SJCRH30 (cell line): ENCODE results near the gene AP2B1. TPM values are rescaled to one million over a fixed set of nuclear protein-coding genes. Genes with fewer than 3 reads are reported as not detected.
"Not testable (repeated sequence)": the region's sequence is repeated elsewhere in the genome, so short reads cannot be mapped to it uniquely, and the experiment has no call there.

Experiments used
- DNase-seq, 2 experiments: peaks; one replicate each; pipeline ENCODE4 v3.0.0-alpha.2; 2015 to 2020
- H3K27ac ChIP-seq: fragments of 250-450 bp; sonication (Bioruptor Pico); 2 replicates; pipeline ENCODE4 v1.5.1; 2020; ENCODE audit warnings: mild to moderate bottlenecking, moderate library complexity
- H3K27me3 ChIP-seq: fragments of 250-450 bp; sonication (Bioruptor Pico); 2 replicates; pipeline ENCODE4 v1.5.1; 2020; ENCODE audit warnings: mild to moderate bottlenecking, moderate library complexity
- H3K36me3 ChIP-seq: fragments of 250-450 bp; sonication (Bioruptor Pico); 2 replicates; pipeline ENCODE4 v1.5.1; 2020; ENCODE audit warnings: mild to moderate bottlenecking, moderate library complexity
- H3K4me1 ChIP-seq: fragments of 250-450 bp; sonication (Bioruptor Pico); 2 replicates; pipeline ENCODE4 v1.5.1; 2020; ENCODE audit warnings: mild to moderate bottlenecking, moderate library complexity
- H3K4me3 ChIP-seq: fragments of 250-450 bp; sonication (Bioruptor Pico); 2 replicates; pipeline ENCODE4 v1.5.1; 2020; ENCODE audit warnings: mild to moderate bottlenecking, moderate library complexity
- H3K9me3 ChIP-seq: fragments of 250-450 bp; sonication (Bioruptor Pico); replicated peaks from 2 replicates; pipeline ENCODE4 v1.5.1; 2020; ENCODE audit warnings: mild to moderate bottlenecking, moderate library complexity
- total RNA-seq: library from RNA; depleted of rRNA; stranded (reverse); fragments of >200 nt; shearing (Covaris generic); gene quantifications from 2 replicates; pipeline ENCODE4 v1.2.3, GENCODE V29; 2014

The AP2B1 gene
- total RNA-seq, 1 experiment from 2014 or later, result 123 TPM

DNA sequence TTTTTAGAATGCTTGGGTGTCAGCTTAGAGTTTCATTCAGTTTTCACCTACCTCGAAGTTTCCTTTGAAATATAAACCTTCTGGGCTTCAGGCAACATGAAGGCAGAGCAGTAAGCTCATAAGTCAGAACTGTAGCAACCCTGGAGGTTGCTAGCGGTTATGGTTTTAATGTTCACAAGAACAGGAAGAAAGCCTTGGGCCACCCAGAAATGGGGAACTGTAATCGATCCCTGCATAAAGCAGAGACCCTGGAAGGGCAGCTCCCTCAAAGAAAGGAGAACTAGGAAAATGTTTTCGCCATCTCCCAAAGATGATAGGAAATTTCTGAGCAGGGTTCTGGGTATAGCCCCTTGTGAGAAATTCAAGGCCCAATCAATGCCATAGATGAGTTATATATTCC is 96.5 kb downstream of the AP2B1 start:
- Histone ChIP-seq H3K36me3 (peaks cover 52% of the 10 kb centered on the region), H3K9me3 (no peaks in the 10 kb centered on the region), H3K27ac (no peak overlapping the region), H3K4me3 (no peak overlapping the region), H3K27me3 (no peaks in the 10 kb centered on the region), H3K4me1 (peaks cover 5% of the 10 kb centered on the region; the same call in 1 of the 2 replicates)
- DNase-seq, result peak; percentile 7 to 17

DNA sequence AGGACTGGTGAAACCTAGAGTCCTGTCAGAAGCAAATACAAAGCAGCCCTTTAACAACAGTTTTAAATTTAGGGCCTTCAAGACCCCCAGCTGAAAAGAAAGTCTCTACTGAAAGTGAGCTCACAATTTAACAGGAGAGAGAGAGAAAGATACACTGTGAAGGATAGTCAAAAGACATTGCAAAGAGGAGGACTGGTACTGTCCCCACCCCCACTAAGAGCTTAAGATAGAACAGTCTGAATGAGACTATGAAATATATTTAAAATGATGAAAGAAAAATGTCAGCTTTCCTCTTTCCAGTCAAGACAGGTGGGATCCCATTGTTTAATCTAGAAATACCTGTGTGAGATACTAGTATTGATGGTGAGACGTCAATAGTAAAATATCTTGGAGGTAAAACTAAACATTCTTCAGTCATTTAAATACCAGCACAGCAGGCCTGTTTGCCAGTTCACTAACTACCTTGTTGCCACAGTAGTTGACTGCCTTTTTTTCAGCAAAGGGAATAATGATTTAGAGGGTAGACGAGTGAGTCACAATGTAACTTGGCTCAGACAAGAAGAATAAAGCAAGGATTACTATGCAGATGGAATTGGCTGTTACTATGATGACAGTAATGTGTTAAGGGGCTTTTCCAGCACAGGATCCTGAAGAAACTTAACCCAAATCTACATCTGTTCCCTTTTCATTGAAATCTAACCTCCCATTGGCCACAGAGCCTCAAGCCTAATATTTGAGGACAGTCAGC is 97.1 kb downstream of the AP2B1 start:
- no peaks in the 10 kb centered on the region for H3K9me3 ChIP-seq
- H3K27me3 ChIP-seq, result no peaks in the 10 kb centered on the region
- peak; percentile 19 to 61 for DNase-seq
- H3K27ac ChIP-seq, result no peak overlapping the region
- H3K36me3 ChIP-seq, result peaks cover 54% of the 10 kb centered on the region
- no peak overlapping the region for H3K4me3 ChIP-seq
- peaks cover 5% of the 10 kb centered on the region; the same call in 1 of the 2 replicates for H3K4me1 ChIP-seq

DNA sequence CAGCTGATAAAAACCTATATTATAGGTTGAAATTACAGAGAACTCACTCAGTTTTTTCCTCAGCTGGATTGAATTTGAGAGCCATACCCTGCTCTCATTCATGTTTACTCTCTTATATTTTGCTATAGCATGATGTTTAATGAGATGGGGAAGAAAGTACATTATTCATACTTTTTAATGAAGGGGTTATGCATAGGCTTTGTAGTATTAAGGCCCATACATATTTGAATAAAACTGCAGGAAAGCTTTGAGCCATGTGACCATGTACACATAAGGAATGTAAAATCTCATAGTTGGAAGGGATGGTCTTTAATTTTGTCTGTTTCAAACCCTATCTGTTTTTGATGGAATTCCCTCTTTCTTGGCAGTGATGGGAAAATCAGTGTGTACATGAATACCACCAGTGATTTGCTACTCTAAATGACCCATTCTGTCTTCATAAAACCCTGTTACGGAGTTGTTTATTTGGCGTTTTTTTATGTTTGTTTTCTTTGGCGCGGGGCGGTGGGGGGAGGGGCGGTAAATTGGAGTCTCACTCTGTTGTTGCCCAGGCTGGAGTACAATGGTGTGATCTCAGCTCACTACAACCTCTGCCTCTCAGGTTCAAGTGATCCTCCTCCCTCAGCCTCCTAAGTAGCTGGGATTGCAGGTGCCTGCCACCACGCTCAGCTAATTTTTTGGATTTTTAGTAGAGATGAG is 105.5 kb downstream of the AP2B1 start:
- DNase-seq, result no peak
- H3K27me3 ChIP-seq, result no peaks in the 10 kb centered on the region
- H3K36me3 ChIP-seq, result peaks cover 65% of the 10 kb centered on the region
- H3K4me1 ChIP-seq, result no peaks in the 10 kb centered on the region
- H3K9me3 ChIP-seq, result no peaks in the 10 kb centered on the region
- no peak overlapping the region for H3K4me3 ChIP-seq
- no peak overlapping the region for H3K27ac ChIP-seq

DNA sequence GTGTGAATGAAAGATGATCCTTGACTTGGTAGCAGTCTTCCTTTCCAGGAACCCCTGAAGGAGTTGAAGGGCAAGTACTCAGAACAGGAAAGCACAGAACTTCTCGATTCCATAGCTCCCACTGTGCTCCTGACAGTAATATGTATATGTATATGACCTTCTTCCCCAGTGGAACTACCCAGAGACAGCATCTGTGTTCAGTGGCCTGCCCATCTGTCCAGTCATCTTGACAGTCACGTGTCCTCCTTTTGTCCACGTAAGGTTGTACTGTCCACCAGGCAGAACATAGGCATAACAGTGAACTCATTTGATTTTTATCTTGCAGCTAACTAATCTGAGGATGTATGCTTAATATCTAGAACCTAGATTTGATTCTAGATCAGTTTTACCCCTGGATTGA is 106.5 kb downstream of the AP2B1 start:
- H3K4me3 ChIP-seq, result no peak overlapping the region
- no peak for DNase-seq
- H3K4me1 ChIP-seq, result no peaks in the 10 kb centered on the region
- peaks cover 60% of the 10 kb centered on the region for H3K36me3 ChIP-seq
- no peak overlapping the region for H3K27ac ChIP-seq
- H3K9me3 ChIP-seq, result no peaks in the 10 kb centered on the region
- no peaks in the 10 kb centered on the region for H3K27me3 ChIP-seq

DNA sequence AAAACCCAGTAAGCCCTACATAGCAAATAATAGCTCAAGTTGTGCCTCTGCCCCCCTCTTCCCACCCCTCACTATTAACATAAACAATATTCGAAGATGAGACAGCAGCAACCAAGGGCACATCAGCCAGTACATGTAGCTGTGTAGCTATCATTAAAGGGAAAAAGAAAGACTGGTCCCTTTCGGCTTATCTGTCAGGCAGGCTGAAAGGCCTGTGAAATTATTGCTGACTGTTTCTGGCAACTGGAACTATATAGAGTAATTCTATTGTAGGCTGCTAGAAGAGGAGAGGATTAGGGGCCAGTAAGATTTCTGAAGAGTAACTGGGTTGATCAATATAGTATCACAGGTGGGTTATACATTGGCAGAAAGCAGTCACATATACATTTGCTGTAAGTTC is 107.8 kb downstream of the AP2B1 start:
- no peak for DNase-seq
- Histone ChIP-seq H3K36me3 (peaks cover 49% of the 10 kb centered on the region), H3K4me3 (no peak overlapping the region), H3K27ac (no peak overlapping the region), H3K9me3 (no peaks in the 10 kb centered on the region), H3K4me1 (no peaks in the 10 kb centered on the region), H3K27me3 (no peaks in the 10 kb centered on the region)

DNA sequence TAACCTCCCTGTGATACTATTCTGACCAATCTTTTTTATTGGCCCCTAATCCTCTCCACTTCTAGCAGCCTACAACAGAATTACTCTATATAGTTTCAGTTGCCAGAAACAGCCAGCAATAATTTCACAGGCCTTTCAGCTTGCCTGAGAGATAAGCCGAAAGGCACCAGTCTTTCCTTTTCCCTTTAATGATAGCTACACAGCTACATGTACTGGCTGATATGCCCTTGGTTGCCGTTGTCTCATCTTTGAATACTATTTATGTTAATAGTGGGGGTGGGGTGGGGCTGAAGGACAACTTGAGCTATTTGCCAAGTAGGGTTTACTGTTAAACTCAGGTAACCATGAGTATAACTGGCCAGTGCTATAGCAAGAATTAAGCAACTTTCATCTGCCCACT is 108.5 kb downstream of the AP2B1 start:
- no peak overlapping the region for H3K27ac ChIP-seq
- no peaks in the 10 kb centered on the region for H3K9me3 ChIP-seq
- no peaks in the 10 kb centered on the region for H3K27me3 ChIP-seq
- peaks cover 42% of the 10 kb centered on the region for H3K36me3 ChIP-seq
- no peaks in the 10 kb centered on the region for H3K4me1 ChIP-seq
- H3K4me3 ChIP-seq, result no peak overlapping the region
- DNase-seq, result no peak

DNA sequence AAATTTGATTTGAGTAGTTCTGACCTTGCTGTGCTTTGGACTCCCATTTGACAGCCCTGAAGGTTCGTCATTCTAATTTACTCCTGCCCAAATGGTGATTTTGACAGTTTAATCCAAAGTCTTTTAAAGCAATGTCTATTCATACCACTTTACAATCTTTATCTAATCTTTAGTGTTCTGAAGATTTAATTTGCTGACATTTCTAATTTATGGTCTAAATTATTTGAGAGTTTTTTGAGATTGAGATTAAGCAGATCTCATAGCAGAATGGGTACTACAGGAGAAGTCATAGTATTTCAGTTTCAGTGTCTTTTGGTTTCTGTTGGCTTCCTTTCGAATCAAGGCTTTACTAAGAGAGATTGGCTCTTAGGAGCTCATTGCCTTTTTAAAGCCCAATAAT is 111.7 kb downstream of the AP2B1 start:
- no peaks in the 10 kb centered on the region for H3K27me3 ChIP-seq

DNA sequence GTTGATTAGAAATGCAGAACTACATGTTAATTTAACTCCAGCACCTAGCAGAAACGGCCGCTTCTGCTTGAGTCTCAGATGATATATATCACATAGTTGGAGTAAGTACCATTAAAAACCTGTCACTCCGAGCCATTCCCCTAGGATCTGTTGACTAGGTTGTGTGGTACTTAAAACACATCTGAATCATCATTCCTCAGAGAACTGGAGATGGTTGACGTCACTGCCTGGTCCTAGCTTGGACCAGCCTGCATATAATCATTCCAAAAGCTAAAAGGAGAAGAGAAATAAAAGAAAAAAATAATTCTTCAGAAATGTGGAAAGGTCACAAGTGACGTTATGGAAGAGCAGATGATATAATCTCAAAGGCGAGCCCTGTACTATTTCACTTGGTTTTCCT is 113.0 kb downstream of the AP2B1 start:
- H3K27ac ChIP-seq, result no peak overlapping the region
- H3K4me1 ChIP-seq, result no peaks in the 10 kb centered on the region
- peaks cover 15% of the 10 kb centered on the region for H3K36me3 ChIP-seq
- H3K27me3 ChIP-seq, result no peaks in the 10 kb centered on the region
- no peaks in the 10 kb centered on the region for H3K9me3 ChIP-seq
- no peak for DNase-seq
- no peak overlapping the region for H3K4me3 ChIP-seq

More for the DNA sequence above, 111.7 kb downstream of the AP2B1 start:
- H3K9me3 ChIP-seq, result no peaks in the 10 kb centered on the region
- H3K27ac ChIP-seq, result no peak overlapping the region
- DNase-seq, result no peak
- H3K36me3 ChIP-seq, result peaks cover 25% of the 10 kb centered on the region
- H3K4me1 ChIP-seq, result no peaks in the 10 kb centered on the region
- H3K4me3 ChIP-seq, result no peak overlapping the region

DNA sequence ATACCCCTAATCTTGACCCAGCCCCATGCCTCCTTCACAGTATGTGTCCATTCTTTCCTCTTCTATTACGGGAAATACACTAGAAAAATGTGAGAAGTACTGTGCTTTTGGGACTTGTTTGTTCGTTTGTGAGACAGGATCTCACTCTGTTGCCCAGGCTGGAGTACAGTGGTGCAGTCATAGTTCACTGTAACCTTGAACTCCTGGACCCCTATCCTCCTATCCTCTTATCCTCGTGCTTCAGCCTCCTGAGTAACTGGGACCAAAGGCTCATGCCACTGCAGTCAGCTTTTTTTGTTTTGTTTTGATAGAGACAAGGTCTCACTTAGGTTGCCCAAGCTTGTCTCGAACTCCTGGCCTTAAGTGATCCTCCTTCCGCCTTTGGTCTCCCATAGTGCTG is 114.4 kb downstream of the AP2B1 start:
- DNase-seq, result no peak
- no peaks in the 10 kb centered on the region for H3K9me3 ChIP-seq
- H3K4me3 ChIP-seq, result no peak overlapping the region
- H3K27ac ChIP-seq, result no peak overlapping the region
- no peaks in the 10 kb centered on the region for H3K4me1 ChIP-seq
- peaks cover 6% of the 10 kb centered on the region for H3K36me3 ChIP-seq
- no peaks in the 10 kb centered on the region for H3K27me3 ChIP-seq

DNA sequence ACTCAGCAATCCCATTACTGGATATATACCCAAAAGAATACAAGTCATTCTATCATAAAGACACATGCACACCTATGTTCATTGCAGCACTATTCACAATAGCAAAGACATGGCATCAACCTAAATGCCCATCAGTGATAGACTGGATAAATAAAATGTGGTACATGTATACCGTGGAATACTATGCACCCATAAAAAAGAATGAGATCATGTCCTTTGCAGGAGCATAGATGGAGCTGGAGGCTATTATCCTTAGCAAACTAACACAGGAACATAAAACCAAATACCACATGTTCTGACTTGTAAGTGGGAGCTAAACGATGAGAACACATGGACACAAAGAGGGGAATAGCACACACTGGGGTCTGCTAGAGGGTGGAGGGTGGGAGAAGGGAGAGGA is 116.2 kb downstream of the AP2B1 start:
- H3K9me3 ChIP-seq, H3K36me3 ChIP-seq, H3K4me1 ChIP-seq, DNase-seq, H3K27me3 ChIP-seq, H3K4me3 ChIP-seq, H3K27ac ChIP-seq: not testable (repeated sequence)

DNA sequence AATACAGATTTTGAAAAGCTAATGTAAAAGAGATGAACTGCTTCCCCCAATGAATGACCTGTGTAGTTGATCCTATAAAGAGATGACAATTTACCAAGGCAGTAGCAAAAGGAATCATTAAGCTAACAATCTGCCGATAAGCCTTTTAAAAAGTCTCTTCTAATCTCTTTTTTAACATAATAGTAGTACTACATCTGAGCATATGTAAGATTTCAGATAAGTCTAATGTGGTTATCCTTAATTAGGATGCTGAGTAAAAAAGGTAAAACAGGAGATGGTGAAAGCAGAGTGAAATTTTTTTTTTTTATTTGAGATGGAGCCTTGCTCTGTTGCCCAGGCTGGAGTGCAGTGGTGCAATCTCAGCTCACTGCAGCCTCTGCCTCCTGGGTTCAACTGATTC is 118.1 kb downstream of the AP2B1 start:
- no peaks in the 10 kb centered on the region for H3K27me3 ChIP-seq
- H3K4me3 ChIP-seq, result no peak overlapping the region
- H3K27ac ChIP-seq, result no peak overlapping the region
- no peaks in the 10 kb centered on the region for H3K9me3 ChIP-seq
- H3K36me3 ChIP-seq, result peaks cover 10% of the 10 kb centered on the region
- no peaks in the 10 kb centered on the region for H3K4me1 ChIP-seq
- DNase-seq, result no peak

DNA sequence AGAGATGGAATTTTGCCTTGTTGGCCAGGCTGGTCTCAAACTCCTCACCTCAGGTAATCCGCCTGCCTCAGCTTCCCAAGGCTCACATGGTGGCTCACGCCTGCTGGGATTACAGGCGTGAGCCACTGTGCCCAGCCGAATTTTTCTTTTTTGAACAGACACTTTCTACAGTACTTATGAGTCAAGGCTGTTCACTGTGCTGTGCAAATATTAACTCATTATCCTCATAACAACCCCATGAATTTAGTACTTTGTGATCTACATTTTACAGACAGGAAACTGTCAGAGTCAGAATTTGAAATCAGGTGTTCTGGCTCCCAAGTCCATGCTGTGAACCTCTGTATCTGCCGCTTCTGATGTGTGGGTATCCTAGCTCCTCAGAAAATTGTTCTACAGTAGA is 118.6 kb downstream of the AP2B1 start:
- Histone ChIP-seq H3K27ac (no peak overlapping the region), H3K4me1 (no peaks in the 10 kb centered on the region), H3K27me3 (no peaks in the 10 kb centered on the region), H3K36me3 (peaks cover 14% of the 10 kb centered on the region), H3K4me3 (no peak overlapping the region), H3K9me3 (no peaks in the 10 kb centered on the region)
- DNase-seq, result no peak

DNA sequence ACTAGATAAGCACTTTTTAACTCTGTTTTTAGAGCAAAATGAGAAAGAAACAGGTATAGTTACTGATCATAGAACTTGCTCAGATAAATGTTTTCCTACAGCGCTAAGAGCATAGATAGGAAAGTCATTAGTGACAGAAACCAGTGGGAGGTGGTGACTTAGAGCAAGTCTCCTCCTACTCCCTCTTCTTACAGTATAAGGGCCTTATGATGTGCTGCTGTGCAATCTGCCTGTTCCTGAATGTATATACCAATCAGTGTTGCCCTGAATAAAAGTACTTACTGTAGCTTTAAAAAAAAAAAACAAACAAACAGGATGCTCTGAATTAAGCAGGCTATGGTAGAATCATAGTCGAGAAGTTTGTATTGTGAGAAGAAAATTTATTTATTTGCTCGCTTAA is 121.0 kb downstream of the AP2B1 start:
- no peak overlapping the region for H3K27ac ChIP-seq
- no peak overlapping the region for H3K4me3 ChIP-seq
- no peak for DNase-seq
- no peaks in the 10 kb centered on the region for H3K27me3 ChIP-seq
- H3K36me3 ChIP-seq, result peaks cover 22% of the 10 kb centered on the region
- H3K9me3 ChIP-seq, result no peaks in the 10 kb centered on the region
- peaks cover 3% of the 10 kb centered on the region; the same call in 1 of the 2 replicates for H3K4me1 ChIP-seq

DNA sequence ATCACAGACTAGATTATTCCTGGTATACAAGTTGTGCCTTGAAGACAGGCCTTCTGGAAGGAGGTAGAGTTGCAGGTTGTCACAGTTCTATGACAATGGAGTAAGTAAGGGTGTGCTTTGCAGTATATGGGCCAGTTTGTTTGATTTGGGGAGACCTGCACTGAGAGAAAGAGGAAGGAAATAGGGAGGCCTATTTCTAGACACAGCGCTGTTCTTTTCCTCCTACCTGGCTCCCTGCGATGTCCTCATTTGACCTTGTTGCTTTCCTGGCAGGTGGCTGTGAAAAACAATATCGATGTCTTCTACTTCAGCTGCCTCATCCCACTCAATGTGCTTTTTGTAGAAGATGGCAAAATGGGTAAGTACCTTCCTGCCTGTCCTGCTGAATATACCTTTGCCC is 121.8 kb downstream of the AP2B1 start:
- Histone ChIP-seq H3K36me3 (peaks cover 22% of the 10 kb centered on the region), H3K4me1 (peaks cover 10% of the 10 kb centered on the region; the same call in 1 of the 2 replicates), H3K4me3 (no peak overlapping the region), H3K27ac (no peak overlapping the region), H3K27me3 (no peaks in the 10 kb centered on the region), H3K9me3 (no peaks in the 10 kb centered on the region)
- DNase-seq, result no peak

DNA sequence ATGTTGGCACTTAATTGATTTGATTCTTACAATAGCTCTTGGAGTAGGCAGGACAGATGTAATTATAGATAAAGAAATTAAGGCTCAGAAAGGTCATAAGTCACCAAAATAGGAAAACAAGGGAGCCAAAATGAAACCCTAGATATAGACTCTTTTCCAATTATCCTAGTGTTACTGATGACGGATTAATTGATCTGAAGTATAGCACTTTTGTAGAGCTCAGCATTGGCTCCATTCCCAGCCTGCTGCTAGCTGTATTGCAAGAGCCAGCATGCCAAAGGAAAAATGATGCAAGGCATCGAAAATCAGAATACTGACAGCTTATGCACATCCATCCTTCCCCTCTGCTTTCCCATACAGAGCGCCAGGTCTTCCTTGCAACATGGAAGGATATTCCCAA is 122.8 kb downstream of the AP2B1 start:
- H3K9me3 ChIP-seq, result no peaks in the 10 kb centered on the region
- H3K27ac ChIP-seq, result no peak overlapping the region
- peaks cover 22% of the 10 kb centered on the region for H3K36me3 ChIP-seq
- no peak for DNase-seq
- H3K4me3 ChIP-seq, result no peak overlapping the region
- H3K27me3 ChIP-seq, result no peaks in the 10 kb centered on the region
- H3K4me1 ChIP-seq, result peaks cover 10% of the 10 kb centered on the region; the same call in 1 of the 2 replicates
